ENCODE measurements around the gene LTK.

- TF ChIP-seq CTCF (IDR thresholded peaks at IDR 0.05; ENCODE audit: low read depth, low read length, poor library complexity, severe bottlenecking) (no peak), EZH2phosphoT487 (IDR thresholded peaks at IDR 0.05; ENCODE audit: borderline replicate concordance, low read length) (no peak)
Measured at GRCh38 chr15:41473418-41473817, 40.2 kb downstream of the LTK start.
